GM11168 (cell line): ENCODE results near the gene APOD.

ENCODE experiments used
- in situ Hi-C: fragments of 300-500 bp; cut with MboI; formaldehyde crosslinking; loops from one replicate; pipeline ENCODE4 v1.12.0; 2022; ENCODE audit warnings: low sequenced_read_pairs; ENCODE audit not compliant: unreplicated experiment

The APOD gene

DNA sequence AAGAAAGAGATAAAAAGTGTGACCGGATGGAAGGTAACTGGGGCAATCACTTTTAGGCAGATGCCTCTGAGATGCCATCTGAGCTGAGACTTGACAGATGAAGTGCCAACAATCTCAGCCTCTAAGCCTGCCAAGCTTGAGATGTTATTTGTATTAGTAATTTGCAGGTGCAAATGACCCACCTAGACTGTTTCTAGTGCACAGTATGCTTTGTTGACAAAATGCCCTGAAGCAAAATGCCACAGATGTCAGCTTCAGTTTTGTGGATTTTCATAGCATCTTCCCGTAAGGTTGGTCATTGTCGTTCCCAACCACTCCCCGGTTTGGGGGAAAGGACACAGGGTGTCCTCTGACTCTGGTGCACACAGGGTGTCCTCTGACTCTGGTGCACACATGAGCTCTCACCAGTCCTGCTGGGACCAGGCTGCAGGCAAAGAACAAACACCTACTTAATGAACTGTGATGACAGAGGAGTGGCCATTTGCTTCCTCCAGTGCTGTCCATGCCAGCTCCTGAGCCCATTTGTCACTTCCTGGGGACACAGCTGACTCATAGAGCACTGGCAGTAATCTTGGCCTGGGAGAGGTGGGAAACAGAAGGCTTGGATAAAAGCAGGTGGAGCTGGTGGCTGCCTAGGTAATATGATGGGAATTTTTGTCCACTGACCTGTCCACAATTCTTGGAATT is 23.9 kb downstream of the APOD start:
- in situ Hi-C loops, result no loop called here

DNA sequence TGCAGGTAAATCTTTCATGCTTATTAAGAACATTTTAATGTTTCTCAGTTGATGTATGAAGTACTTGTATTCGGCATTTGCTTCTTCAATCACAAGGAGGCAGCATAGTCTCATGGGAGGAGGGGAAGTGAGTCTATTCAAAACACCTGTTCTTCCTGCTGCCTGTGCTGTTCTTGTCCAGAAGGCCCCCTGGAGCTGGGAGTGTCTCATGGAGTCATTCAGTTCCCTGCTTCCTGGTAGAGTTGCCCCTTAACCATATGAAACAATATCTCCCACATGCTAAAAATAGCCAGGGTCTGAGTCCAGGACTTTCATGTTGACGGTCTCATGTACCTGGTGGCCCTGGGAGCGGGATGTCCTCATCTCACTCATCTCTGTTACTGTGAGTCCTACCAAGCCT is 25.1 kb downstream of the APOD start:
- in situ Hi-C loops, result no loop called here

DNA sequence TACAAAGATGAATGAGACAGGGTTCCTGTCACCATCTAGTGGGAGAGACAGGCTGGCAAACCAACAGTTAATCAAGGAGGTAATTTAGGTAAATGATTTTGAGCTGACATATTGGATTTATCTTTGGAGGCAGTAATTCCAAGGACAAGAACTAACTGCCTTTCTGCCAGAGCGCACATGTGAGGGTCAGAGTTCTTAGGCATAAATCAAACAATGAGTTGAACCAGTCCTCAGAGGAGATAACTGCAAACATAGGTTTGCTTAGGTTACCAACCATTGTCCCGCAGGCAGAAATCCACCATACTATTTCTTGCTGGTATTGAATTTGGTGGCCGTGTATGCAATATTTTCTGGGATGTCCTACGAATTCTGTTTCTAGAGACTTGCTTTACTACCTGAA is 26.4 kb downstream of the APOD start:
- in situ Hi-C loops, result no loop called here

DNA sequence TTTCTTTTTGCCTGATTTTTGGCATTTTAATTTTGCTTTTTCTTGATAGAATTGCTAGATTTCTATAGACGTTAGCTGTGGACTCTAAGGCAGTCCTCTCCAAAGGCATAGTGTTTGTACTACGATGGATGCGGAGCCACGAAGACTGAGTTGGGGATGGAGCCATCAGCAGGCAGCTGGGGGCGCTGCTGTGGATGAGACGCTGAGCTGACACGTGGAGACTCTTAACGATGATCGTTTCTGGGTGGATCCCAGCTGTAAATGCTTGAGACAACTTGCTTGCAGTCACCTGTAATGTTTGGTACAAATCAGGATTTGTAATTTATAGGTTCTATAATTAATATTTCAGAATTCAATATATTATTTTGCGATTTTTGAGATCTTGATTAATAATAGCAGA is 27.4 kb downstream of the APOD start:
- in situ Hi-C loops, result no loop called here

DNA sequence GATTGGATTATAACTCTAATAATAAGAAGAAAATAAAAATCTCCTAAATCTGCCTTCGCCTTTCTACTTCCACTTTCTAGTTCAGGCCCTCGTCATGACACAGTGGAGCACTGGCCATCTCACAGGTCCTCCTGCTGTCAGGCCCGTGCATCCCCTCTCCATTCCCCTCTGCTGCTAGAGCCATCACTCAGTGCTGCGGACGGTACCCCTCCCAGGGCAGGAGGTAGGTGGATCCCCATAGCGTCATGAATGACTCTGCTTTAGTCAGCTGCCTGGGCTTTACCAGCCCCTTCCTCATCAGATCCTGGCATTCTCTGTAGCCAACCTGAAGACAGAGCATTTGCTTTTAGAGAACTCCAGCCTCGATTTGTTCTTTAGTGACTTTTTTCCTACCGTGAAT is 28.6 kb downstream of the APOD start:
- in situ Hi-C loops, result no loop called here

DNA sequence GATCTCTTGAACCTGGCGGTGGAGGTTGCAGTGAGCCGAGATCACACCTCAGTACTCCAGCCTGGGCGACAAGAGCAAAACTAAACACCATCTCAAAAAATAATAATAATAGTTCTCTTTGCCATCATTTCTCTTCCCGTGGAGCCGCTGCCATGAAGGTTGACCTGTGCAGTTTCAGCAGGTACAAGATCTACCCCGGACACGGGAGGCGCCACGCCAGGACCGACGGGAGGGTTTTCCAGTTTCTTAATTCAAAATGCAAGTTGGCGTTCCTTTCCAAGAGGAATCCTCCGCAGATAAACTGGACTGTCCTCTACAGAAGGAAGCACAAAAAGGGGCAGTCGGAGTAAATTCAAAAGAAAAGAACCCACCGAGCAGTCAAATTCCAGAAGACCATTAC is 29.3 kb downstream of the APOD start:
- in situ Hi-C loops, result no loop called here

DNA sequence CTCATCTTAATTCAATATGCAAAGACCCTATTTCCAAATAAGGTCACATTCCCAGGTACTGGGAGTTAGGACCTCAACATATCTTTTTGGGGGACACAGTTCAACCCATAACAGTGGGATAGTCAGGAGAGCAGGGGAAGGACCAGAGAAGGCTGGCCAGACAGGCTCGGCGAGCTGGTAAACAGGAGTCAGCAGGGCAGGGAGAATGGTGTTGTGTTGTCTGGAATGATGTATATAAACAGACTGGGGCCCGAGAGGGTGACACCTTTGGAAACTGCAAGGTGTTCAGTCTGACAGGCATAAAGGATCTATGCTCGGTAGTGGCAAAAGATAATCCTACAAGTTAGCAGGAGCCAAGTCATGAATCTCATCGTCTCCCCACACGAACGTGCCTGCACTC is 30.5 kb downstream of the APOD start:
- in situ Hi-C loops, result no loop called here

DNA sequence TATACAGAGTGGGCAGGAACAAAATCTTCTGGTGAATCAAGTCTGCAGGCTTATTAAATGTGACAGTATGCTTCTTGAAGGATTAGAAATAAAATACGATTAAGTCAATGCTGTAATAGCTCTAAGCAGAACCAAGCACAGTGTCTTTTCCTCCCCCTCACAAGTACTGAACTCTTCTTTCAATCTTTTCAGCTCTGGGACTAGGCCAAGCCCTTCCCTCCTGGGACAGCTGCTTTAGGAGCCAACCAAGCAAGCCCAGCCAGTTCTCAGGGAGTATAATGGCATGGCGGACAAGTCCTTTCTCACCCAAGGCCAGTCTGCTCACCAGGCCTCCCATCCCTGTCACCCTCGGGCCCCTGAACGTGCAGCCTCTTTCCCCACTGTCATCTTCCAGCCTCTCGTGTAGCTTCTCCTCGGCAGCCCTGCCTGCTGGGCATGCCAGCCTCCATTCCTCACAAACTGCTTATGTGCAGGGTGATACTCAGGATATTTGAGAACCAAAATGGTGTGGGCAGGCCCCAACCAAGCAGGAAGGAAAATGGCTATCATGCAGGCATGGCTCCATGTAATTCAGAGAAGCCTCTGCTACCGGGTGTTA is 32.3 kb downstream of the APOD start:
- in situ Hi-C loops, result no loop called here

DNA sequence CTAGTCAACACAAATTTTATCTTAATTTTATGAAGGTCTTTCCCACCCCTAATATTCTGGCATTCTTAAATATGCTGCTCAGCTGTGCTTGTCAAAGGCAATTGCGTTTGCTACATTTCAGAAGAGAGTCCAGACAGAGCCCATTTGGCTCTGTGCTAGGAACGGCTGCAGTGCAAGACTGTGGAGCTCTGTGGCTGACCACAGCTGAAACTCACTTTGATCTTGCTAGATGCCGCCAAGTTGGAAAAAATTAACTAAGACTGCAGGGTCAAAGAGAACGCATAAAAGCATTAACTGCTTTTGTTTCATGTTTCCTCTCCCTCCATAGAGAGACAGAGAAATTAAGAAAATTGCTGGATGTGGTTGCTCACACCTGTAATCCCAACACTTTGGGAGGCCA is 33.0 kb downstream of the APOD start:
- in situ Hi-C loops, result no loop called here

DNA sequence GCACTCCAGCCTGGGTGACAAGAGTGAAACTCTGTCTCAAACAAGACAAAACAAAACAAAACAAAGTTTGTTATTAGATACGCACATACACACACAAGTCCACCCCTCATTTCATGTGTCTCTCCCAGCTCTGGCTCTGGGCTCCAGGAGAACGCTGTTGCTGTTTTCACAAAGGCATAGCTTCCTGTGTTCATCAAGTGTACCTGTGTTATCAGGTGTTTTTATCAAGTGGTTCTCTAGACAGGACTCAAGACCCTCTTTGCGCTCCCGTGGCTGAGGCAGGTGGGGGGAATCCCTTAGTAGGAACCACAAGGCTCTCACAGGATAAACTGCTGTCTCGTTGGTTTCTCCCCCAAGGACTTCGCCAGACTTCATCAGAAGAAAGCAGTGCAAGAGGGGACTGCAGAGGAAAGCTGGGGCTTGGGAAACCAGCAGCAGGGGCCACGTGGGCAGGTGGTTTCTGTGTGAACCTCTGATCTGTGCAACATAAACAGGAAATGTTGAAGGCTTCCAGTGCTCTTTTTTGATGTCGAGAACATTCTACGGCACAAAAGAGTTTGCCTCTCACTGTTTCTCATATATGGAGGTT is 33.7 kb downstream of the APOD start:
- in situ Hi-C loops, result loop anchor here (25.0 kb wide), 2 partner anchors 413 to 863 kb away; partner anchors contain the start of gene FAM43A

DNA sequence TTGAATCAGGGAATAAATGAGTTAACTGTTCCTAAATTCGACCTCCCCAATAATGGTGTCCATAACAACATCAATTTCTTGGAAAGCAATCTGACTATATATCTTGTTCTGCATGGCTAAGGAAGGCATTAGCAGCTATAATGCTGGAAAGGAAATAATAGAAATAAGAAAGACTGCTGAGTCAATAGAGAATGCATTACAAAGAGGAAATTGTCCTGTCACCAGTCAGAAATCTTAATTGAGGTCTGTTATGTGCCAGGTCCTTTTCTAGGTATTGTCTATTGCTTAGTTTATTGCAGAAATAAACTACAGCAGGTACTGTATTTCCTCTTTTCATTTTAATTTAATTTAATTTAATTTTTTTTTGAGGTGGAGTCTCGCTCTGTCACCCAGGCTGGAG is 34.8 kb downstream of the APOD start:
- in situ Hi-C loops, result loop anchor here (25.0 kb wide), 2 partner anchors 412 to 862 kb away; partner anchors contain the start of gene FAM43A

DNA sequence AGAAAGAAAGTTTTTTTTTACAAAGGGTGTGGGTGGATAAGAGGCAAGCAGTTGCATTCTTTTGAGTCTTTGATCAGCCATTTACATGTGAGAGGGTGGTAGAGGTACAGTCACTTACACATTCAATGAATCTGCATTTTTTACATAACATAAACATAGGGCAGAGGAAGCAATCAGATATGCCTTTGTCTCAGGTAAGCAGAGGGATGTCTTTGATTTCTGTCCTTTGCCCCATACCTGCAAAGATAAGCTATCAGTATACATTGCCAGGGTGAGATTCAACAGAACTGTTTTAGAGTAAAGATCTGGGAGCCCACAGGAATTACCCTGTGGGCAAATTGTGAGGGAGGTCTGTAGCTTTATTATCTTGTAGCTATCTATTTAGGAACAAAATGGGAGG is 35.2 kb downstream of the APOD start:
- in situ Hi-C loops, result loop anchor here (25.0 kb wide), 2 partner anchors 411 to 861 kb away; partner anchors contain the start of gene FAM43A

DNA sequence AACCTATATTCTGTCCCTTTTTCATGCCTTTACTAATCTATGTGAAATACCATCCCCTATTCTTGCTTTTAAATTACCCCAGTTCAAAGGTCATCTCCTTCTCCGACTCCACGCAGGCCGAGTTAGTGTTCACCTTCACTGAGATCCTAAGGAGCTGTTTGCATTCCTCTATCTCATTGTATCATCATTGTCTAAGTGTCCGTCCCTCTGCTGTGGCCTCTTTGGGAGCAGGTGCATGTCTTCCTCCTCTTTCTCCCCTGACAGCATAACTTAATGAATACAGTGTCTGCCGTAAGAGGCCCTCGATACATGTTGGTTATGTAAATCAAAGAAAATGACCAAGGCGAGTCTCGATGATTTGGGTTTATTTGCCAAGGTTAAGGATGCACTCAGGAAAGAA is 35.7 kb downstream of the APOD start:
- in situ Hi-C loops, result loop anchor here (25.0 kb wide), 2 partner anchors 411 to 861 kb away; partner anchors contain the start of gene FAM43A

DNA sequence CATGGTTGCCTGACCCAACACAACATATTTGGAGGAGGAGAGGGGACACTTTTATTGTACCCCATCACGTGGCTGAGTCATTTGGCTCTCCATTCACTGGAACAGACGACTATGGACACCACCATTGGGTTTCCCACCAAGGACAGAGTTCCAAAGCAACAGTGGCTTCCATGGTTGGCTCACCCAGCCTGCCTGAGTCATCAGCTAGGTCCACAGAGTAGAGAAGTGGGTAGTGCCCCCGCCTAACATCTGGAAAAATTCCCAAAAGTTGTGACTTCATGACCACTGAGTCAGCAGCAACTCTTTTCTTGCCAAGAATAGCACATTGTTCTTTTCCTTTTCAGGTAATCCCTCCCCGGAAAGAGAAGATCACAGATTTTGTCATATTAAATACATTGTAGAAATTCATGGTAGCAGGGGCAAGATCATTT is 37.6 kb downstream of the APOD start:
- in situ Hi-C loops, result loop anchor here (25.0 kb wide), 2 partner anchors 409 to 859 kb away; partner anchors contain the start of gene FAM43A

DNA sequence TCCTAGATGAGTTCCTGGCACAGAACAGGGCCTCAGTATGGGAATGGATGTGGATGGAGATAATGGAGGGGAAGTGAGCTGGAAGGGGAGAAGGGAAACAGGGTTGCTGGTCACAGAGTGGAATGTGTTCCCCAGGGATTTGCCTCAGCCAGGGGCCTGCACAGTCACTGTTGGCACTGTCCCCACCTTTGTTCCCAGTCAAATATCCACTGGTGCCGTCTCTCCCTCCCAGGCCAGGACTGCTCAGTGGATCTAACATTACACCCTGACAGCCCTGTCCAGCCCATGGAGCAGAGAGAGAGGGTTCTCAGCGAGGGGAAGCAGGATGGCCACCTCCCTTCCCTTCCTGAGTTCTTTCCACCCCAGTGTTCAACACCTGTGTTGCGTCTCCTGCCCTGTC is 39.1 kb downstream of the APOD start:
- in situ Hi-C loops, result loop anchor here (25.0 kb wide), 2 partner anchors 407 to 857 kb away; partner anchors contain the start of gene FAM43A

DNA sequence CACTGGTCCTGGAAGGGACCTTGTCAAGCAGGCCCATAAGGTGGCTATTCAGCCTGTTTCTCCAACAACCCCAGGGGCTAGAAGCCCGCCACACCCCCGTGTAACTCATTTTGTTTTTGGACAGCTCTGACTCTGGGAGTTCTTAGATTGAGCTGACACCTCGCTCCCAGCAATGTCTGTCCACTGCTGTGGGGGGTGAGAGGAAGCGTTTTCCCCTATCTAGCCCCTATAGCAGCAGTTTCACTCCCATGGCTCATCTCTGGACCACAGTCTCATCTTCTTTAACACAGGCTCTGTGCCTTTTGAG is 39.6 kb downstream of the APOD start:
- in situ Hi-C loops, result loop anchor here (25.0 kb wide), 2 partner anchors 407 to 857 kb away; partner anchors contain the start of gene FAM43A

DNA sequence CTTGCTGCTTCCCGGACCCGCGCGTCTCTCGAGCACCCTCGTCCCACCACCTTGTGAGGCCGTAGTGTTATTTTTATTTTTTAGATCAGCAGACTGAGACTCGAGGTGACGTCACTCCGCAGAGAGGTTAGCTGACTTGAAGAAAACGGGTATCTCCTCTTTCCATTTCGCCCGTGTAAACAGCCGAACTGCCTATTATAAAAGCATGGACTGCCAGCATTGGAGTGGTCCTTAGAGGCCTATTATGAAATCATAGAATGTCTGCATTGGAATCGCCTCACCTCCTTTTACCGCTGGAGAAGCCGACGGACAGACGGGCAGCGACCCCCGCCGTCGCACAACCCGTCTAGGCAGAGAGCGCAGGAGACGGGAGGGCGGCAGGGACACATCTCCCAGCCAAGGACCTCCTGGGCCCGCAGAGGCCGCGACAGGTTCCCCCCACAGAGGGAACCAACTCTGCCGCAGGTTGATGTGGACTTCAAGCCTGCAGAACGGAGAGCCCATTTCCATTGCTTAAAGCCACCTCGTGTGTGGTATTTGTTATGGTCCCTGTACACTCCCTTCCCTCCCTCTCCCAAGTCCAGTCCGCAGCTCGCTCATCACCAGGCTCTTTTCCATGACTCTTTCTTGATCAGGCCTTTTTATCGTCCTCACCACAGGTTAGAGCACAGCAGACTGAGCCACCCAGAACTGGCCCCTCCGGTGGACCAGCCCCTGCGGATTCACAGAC is 40.1 kb downstream of the APOD start:
- in situ Hi-C loops, result loop anchor here (25.0 kb wide), 2 partner anchors 406 to 856 kb away; partner anchors contain the start of gene FAM43A

DNA sequence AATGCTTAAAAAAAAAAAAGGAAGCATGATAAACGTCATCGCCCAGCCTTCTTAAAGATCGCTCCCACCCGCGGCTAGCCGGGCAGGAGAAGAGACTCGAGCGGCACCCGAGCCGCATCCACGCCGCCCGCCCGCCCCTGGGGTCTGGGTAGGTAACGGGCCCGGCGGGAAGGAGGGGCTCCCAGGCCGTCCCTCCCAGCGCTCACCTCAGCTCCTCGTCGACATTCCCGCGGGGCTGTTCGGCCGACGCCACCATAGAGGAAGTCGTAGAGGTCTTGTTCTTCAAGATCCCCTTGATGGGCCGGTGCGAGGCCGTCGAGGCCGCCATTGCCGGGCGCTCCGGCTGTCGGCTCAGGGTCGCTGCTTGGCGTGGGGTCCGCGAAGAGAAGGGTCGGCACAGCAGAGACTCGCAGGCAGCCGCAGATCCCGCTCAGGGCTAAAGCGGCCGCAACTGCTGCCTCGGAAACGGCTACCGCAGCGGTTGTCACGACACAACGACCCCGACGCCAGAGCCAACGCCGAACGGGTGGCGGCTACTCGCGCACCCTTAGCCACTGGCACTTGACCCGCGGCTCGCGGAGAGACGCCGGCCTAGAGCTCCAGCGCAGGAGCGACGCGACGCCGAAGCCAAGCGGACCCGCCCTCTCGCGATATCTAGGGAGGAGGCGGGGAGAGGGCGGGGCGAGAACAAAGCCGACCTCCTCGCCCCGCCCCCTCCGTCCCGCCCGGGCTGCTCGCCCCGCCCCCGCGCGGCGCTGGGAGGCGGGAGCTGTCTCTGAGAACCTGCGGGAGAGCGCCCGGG is 40.8 kb downstream of the APOD start, which contains the start of gene PPP1R2:
Gene PPP1R2 (minus strand): TSS at position 628 of the 802 bp plus-strand sequence. CDS start 300 bp downstream, at position 328.
- in situ Hi-C loops, result loop anchor here (25.0 kb wide), 2 partner anchors 406 to 856 kb away; partner anchors contain the start of gene FAM43A

DNA sequence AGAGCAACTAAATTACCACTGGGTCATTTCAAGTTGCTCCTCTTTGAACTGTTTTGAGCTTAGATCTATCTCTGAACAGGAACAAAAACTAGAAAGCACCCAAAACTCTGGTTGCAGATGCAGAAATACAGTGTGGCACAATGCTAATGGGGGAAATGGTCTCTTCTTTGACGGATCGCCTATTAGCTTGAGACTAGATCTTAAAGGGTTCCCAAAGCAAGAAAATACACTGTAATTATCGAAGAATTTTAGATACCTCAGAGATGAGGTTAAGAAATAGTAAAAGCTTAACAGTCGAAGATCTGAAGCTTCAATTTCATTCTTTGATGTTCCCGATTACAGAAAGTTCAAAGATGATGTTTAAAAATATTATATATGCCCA is 41.4 kb downstream of the APOD start:
- in situ Hi-C loops, result loop anchor here (25.0 kb wide), 2 partner anchors 405 to 855 kb away; partner anchors contain the start of gene FAM43A
